A673 (cell line): Measurements from ENCODE around the gene MLN. TPM values are rescaled to one million over a fixed set of nuclear protein-coding genes. Genes with fewer than 3 reads are reported as not detected.
A peak's percentile ranks its signal among the peaks of the same experiment; 100 is the strongest.

Source experiments
- BruUV-seq: library from RNA; stranded (reverse); fragments of 400-500 nt; replicated peaks from 2 replicates; lab custom pipeline; 2021; lab: Mats Ljungman, UMichigan
- CTCF ChIA-PET: fragments of 300-600 bp; sonication (Branson Sonifier 250); formaldehyde crosslinking; loops from one replicate; lab custom pipeline; 2022; ENCODE audit warnings: antibody characterized with exemption; lab: Charles Lee
- POLR2A ChIA-PET: fragments of 300-600 bp; sonication (Branson Sonifier 250); formaldehyde crosslinking; loops from one replicate; lab custom pipeline; 2022; ENCODE audit warnings: antibody characterized with exemption; ENCODE audit not compliant: low non-redundant PET; lab: Charles Lee
- DNase-seq: peaks from one replicate; pipeline ENCODE4 v3.0.0-alpha.2; 2015; ENCODE audit warnings: low spot score
- H3K27ac ChIP-seq: fragments of 200-600 bp; sonication (generic); 2 replicates; pipeline ENCODE4 v1.5.1; 2016; ENCODE audit warnings: mixed run types, low read depth, mild to moderate bottlenecking, mixed read lengths, antibody characterized with exemption, low read length; ENCODE audit not compliant: poor library complexity, severe bottlenecking
- H3K27me3 ChIP-seq: fragments of 200-600 bp; sonication (generic); replicated peaks from 2 replicates; pipeline ENCODE4 v1.6.1; 2017; ENCODE audit warnings: mixed run types, low read depth, mild to moderate bottlenecking, mixed read lengths, antibody characterized with exemption, low read length; ENCODE audit not compliant: insufficient read depth, poor library complexity
- H3K36me3 ChIP-seq: fragments of 200-600 bp; sonication (generic); 2 replicates; pipeline ENCODE4 v1.6.1; 2016; ENCODE audit warnings: mixed run types, mild to moderate bottlenecking, mixed read lengths, antibody characterized with exemption, low read length; ENCODE audit not compliant: insufficient read depth, poor library complexity, severe bottlenecking
- H3K4me1 ChIP-seq: fragments of 200-600 bp; sonication (generic); 2 replicates; pipeline ENCODE4 v1.6.1; 2017; ENCODE audit warnings: mixed run types, mild to moderate bottlenecking, mixed read lengths, antibody characterized with exemption, low read length; ENCODE audit not compliant: insufficient read depth, poor library complexity, severe bottlenecking
- H3K4me3 ChIP-seq: fragments of 200-600 bp; sonication (generic); 2 replicates; pipeline ENCODE4 v1.5.1; 2016; ENCODE audit warnings: low read depth, mixed run types, mild to moderate bottlenecking, mixed read lengths, low read length; ENCODE audit not compliant: poor library complexity, severe bottlenecking
- H3K9me3 ChIP-seq: fragments of 200-600 bp; sonication (generic); 2 replicates; pipeline ENCODE4 v1.6.1; 2016; ENCODE audit warnings: mixed run types, low read depth, mild to moderate bottlenecking, mixed read lengths, antibody characterized with exemption, low read length; ENCODE audit not compliant: poor library complexity, severe bottlenecking
- CTCF ChIP-seq: fragments of 300-800, 200-600 bp; sonication (generic); conservative IDR thresholded peaks from 2 replicates; pipeline ENCODE4 v1.5.1; 2017; ENCODE audit warnings: low read depth, mild to moderate bottlenecking, antibody characterized with exemption, low read length, moderate library complexity, mixed read lengths
- EZH2 ChIP-seq: fragments of 200-600 bp; sonication (generic); IDR thresholded peaks from 2 replicates; pipeline ENCODE4 v1.6.1; 2017; ENCODE audit warnings: borderline replicate concordance, low read depth, mild to moderate bottlenecking, mixed read lengths, antibody characterized with exemption, low read length; ENCODE audit not compliant: poor library complexity, severe bottlenecking
- intact Hi-C: fragments of 100-400 bp; cut with micrococcal nuclease; formaldehyde crosslinking; loops from one replicate; pipeline ENCODE4 v1.10.0; 2022; ENCODE audit not compliant: unreplicated experiment
- total RNA-seq: library from RNA; stranded (reverse); gene quantifications from 2 replicates; pipeline ENCODE4 v1.2.3, GENCODE V29; 2021

Gene MLN
- total RNA-seq, 1 experiment from 2014 or later, result not detected

GRCh38 chr6:33790379-33790778 lies 13.4 kb downstream of the MLN start:
- POLR2A ChIA-PET, result no interaction called here
- BruUV-seq, result no TSS peak
- H3K36me3 ChIP-seq, result peaks cover 4% of the 10 kb centered on the region
- H3K4me3 ChIP-seq, result no peak overlapping the region
- H3K4me1 ChIP-seq, result peaks cover 18% of the 10 kb centered on the region
- TF ChIP-seq EZH2 (no peak), CTCF (no peak)
- DNase-seq, result no peak
- no peaks in the 10 kb centered on the region for H3K27me3 ChIP-seq
- intact Hi-C loops, result no loop called here
- no peak overlapping the region for H3K27ac ChIP-seq
- no peaks in the 10 kb centered on the region for H3K9me3 ChIP-seq
- CTCF ChIA-PET, result no interaction called here

GRCh38 chr6:33789550-33789895 lies 14.3 kb downstream of the MLN start:
- H3K27ac ChIP-seq, result peak overlapping the region; percentile 92
- ChIA-PET POLR2A (no interaction called here), CTCF (no interaction called here)
- peaks cover 18% of the 10 kb centered on the region for H3K4me1 ChIP-seq
- DNase-seq, result no peak
- peaks cover 9% of the 10 kb centered on the region for H3K36me3 ChIP-seq
- no peaks in the 10 kb centered on the region for H3K27me3 ChIP-seq
- intact Hi-C loops, result no loop called here
- TF ChIP-seq EZH2 (no peak), CTCF (no peak)
- no peaks in the 10 kb centered on the region for H3K9me3 ChIP-seq
- BruUV-seq, result TSS peak; percentile 76
- H3K4me3 ChIP-seq, result no peak overlapping the region

- peak; percentile 94 for DNase-seq
- H3K27me3 ChIP-seq, result no peaks in the 10 kb centered on the region
- TF ChIP-seq EZH2 (no peak), CTCF (no peak)
- H3K4me1 ChIP-seq, result peaks cover 18% of the 10 kb centered on the region
- ChIA-PET POLR2A (no interaction called here), CTCF (no interaction called here)
- H3K4me3 ChIP-seq, result peak within 1 kb of the TSS; percentile 82
- H3K9me3 ChIP-seq, result no peaks in the 10 kb centered on the region
- peak within 1 kb of the TSS; percentile 92 for H3K27ac ChIP-seq
- intact Hi-C loops, result no loop called here
- no TSS peak for BruUV-seq
- H3K36me3 ChIP-seq, result peaks cover 12% of the 10 kb centered on the region
Observed at GRCh38 chr6:33788694-33789549, 14.9 kb downstream of the MLN start, which contains the start of gene LEMD2. Gene LEMD2 (minus strand): TSS chr6:33789130. CDS start chr6:33789116, 14 bp downstream.
